Activated T-cell treated with anti-CD3 and anti-CD28 coated beads, Interleukin-2, amount 50 U/mL, for 24 hours (primary cell): Measurements from ENCODE around the gene SLC38A7.
"Not testable (repeated sequence)": the region's sequence is repeated elsewhere in the genome, so short reads cannot be mapped to it uniquely, and the experiment has no call there.

ENCODE experiments used
- DNase-seq: peaks from one replicate; pipeline ENCODE4 v3.0.0-alpha.2; 2020
- H3K27ac Mint-ChIP-seq: 2 replicates; pipeline ENCODE4 v1.8.0; 2020; ENCODE audit warnings: mild to moderate bottlenecking, mixed read lengths
- H3K27me3 Mint-ChIP-seq: 2 replicates; pipeline ENCODE4 v1.8.0; 2020; ENCODE audit warnings: mixed read lengths
- H3K36me3 Mint-ChIP-seq: 2 replicates; pipeline ENCODE4 v1.8.0; 2020; ENCODE audit warnings: low read depth, mixed read lengths
- H3K4me1 Mint-ChIP-seq: 2 replicates; pipeline ENCODE4 v1.8.0; 2020; ENCODE audit warnings: low read depth, mixed read lengths
- H3K4me3 Mint-ChIP-seq: 2 replicates; pipeline ENCODE4 v1.8.0; 2020; ENCODE audit warnings: mild to moderate bottlenecking, moderate library complexity, mixed read lengths
- H3K9me3 Mint-ChIP-seq: 2 replicates; pipeline ENCODE4 v1.8.0; 2020; ENCODE audit warnings: mixed read lengths

The SLC38A7 gene

GRCh38 chr16:58695368-58695767 is 10.8 kb upstream of the SLC38A7 start:
- DNase-seq, result no peak
- no peaks in the 10 kb centered on the region for H3K9me3 Mint-ChIP-seq
- peaks cover 3% of the 10 kb centered on the region for H3K4me1 Mint-ChIP-seq
- no peak overlapping the region for H3K27ac Mint-ChIP-seq
- no peak overlapping the region for H3K4me3 Mint-ChIP-seq
- peaks cover 3% of the 10 kb centered on the region for H3K27me3 Mint-ChIP-seq
- H3K36me3 Mint-ChIP-seq, result no peaks in the 10 kb centered on the region

- no peaks in the 10 kb centered on the region for H3K9me3 Mint-ChIP-seq
- H3K4me3 Mint-ChIP-seq, result no peak overlapping the region
- H3K27ac Mint-ChIP-seq, result no peak overlapping the region
- H3K4me1 Mint-ChIP-seq, result no peaks in the 10 kb centered on the region
- no peak for DNase-seq
- H3K27me3 Mint-ChIP-seq, result peaks cover 3% of the 10 kb centered on the region
- no peaks in the 10 kb centered on the region for H3K36me3 Mint-ChIP-seq
Measured at GRCh38 chr16:58692450-58692849, 7.9 kb upstream of the SLC38A7 start.

GRCh38 chr16:58686985-58687706 is 2.6 kb upstream of the SLC38A7 start:
- DNase-seq, H3K36me3 Mint-ChIP-seq, H3K27ac Mint-ChIP-seq, H3K4me3 Mint-ChIP-seq, H3K9me3 Mint-ChIP-seq, H3K27me3 Mint-ChIP-seq: not testable (repeated sequence)
- peaks cover 19% of the 10 kb centered on the region for H3K4me1 Mint-ChIP-seq

GRCh38 chr16:58685084-58685449 is 497 bp upstream of the SLC38A7 start:
- no peak for DNase-seq
- Mint-ChIP-seq H3K36me3 (peaks cover 10% of the 10 kb centered on the region), H3K4me1 (peaks cover 19% of the 10 kb centered on the region), H3K4me3 (peak overlapping the region; percentile 94), H3K27me3 (no peaks in the 10 kb centered on the region), H3K9me3 (no peaks in the 10 kb centered on the region), H3K27ac (no peak overlapping the region)

GRCh38 chr16:58684001-58684353 is 593 bp downstream of the SLC38A7 start:
- peak overlapping the region; percentile 94 for H3K4me3 Mint-ChIP-seq
- no peak for DNase-seq
- no peaks in the 10 kb centered on the region for H3K27me3 Mint-ChIP-seq
- peak overlapping the region; percentile 92 for H3K27ac Mint-ChIP-seq
- H3K36me3 Mint-ChIP-seq, result peaks cover 16% of the 10 kb centered on the region
- peaks cover 19% of the 10 kb centered on the region for H3K4me1 Mint-ChIP-seq
- H3K9me3 Mint-ChIP-seq, result no peaks in the 10 kb centered on the region

- H3K27ac Mint-ChIP-seq, result no peak overlapping the region
- H3K4me1 Mint-ChIP-seq, result peaks cover 15% of the 10 kb centered on the region
- no peaks in the 10 kb centered on the region for H3K9me3 Mint-ChIP-seq
- H3K27me3 Mint-ChIP-seq, result no peaks in the 10 kb centered on the region
- no peak for DNase-seq
- H3K4me3 Mint-ChIP-seq, result no peak overlapping the region
- H3K36me3 Mint-ChIP-seq, result peaks cover 42% of the 10 kb centered on the region
Measured at GRCh38 chr16:58679763-58680162, 4.8 kb downstream of the SLC38A7 start.

GRCh38 chr16:58678716-58679115 is 5.9 kb downstream of the SLC38A7 start:
- Mint-ChIP-seq H3K9me3 (no peaks in the 10 kb centered on the region), H3K36me3 (peaks cover 42% of the 10 kb centered on the region), H3K27me3 (no peaks in the 10 kb centered on the region), H3K27ac (no peak overlapping the region), H3K4me1 (peaks cover 9% of the 10 kb centered on the region), H3K4me3 (no peak overlapping the region)
- no peak for DNase-seq

GRCh38 chr16:58678269-58678668 is 6.3 kb downstream of the SLC38A7 start:
- no peaks in the 10 kb centered on the region for H3K27me3 Mint-ChIP-seq
- H3K4me3 Mint-ChIP-seq, result no peak overlapping the region
- H3K36me3 Mint-ChIP-seq, result peaks cover 45% of the 10 kb centered on the region
- DNase-seq, result no peak
- H3K9me3 Mint-ChIP-seq, result no peaks in the 10 kb centered on the region
- peaks cover 5% of the 10 kb centered on the region for H3K4me1 Mint-ChIP-seq
- no peak overlapping the region for H3K27ac Mint-ChIP-seq

- H3K36me3 Mint-ChIP-seq, result peaks cover 53% of the 10 kb centered on the region
- no peaks in the 10 kb centered on the region for H3K9me3 Mint-ChIP-seq
- H3K27ac Mint-ChIP-seq, result no peak overlapping the region
- H3K4me1 Mint-ChIP-seq, result no peaks in the 10 kb centered on the region
- no peaks in the 10 kb centered on the region for H3K27me3 Mint-ChIP-seq
- DNase-seq, result no peak
- no peak overlapping the region for H3K4me3 Mint-ChIP-seq
Measured at GRCh38 chr16:58670946-58671583, 13.5 kb downstream of the SLC38A7 start.

- Mint-ChIP-seq H3K27me3 (no peaks in the 10 kb centered on the region), H3K4me1 (no peaks in the 10 kb centered on the region), H3K9me3 (no peaks in the 10 kb centered on the region), H3K36me3 (peaks cover 49% of the 10 kb centered on the region), H3K4me3 (no peak overlapping the region), H3K27ac (no peak overlapping the region)
- no peak for DNase-seq
Measured at GRCh38 chr16:58670177-58670576, 14.4 kb downstream of the SLC38A7 start.

GRCh38 chr16:58665200-58665599 is 19.4 kb downstream of the SLC38A7 start:
- H3K36me3 Mint-ChIP-seq, result peaks cover 20% of the 10 kb centered on the region
- H3K9me3 Mint-ChIP-seq, result no peaks in the 10 kb centered on the region
- H3K27ac Mint-ChIP-seq, result no peak overlapping the region
- no peaks in the 10 kb centered on the region for H3K4me1 Mint-ChIP-seq
- no peak overlapping the region for H3K4me3 Mint-ChIP-seq
- DNase-seq, result no peak
- H3K27me3 Mint-ChIP-seq, result peaks cover 3% of the 10 kb centered on the region

- peaks cover 3% of the 10 kb centered on the region for H3K27me3 Mint-ChIP-seq
- H3K27ac Mint-ChIP-seq, result no peak overlapping the region
- no peaks in the 10 kb centered on the region for H3K4me1 Mint-ChIP-seq
- H3K36me3 Mint-ChIP-seq, result peaks cover 1% of the 10 kb centered on the region
- no peak overlapping the region for H3K4me3 Mint-ChIP-seq
- H3K9me3 Mint-ChIP-seq, result no peaks in the 10 kb centered on the region
- DNase-seq, result no peak
Measured at GRCh38 chr16:58661199-58661830, 23.3 kb downstream of the SLC38A7 start.

- not testable (repeated sequence) for H3K4me3 Mint-ChIP-seq, H3K27ac Mint-ChIP-seq, H3K36me3 Mint-ChIP-seq, H3K4me1 Mint-ChIP-seq, DNase-seq, H3K27me3 Mint-ChIP-seq, H3K9me3 Mint-ChIP-seq
Measured at GRCh38 chr16:58659911-58660310, 24.7 kb downstream of the SLC38A7 start.

- no peak overlapping the region for H3K4me3 Mint-ChIP-seq
- H3K36me3 Mint-ChIP-seq, result no peaks in the 10 kb centered on the region
- no peaks in the 10 kb centered on the region for H3K4me1 Mint-ChIP-seq
- no peaks in the 10 kb centered on the region for H3K9me3 Mint-ChIP-seq
- H3K27me3 Mint-ChIP-seq, result peaks cover 3% of the 10 kb centered on the region
- DNase-seq, result no peak
- no peak overlapping the region for H3K27ac Mint-ChIP-seq
Measured at GRCh38 chr16:58658796-58659211, 25.8 kb downstream of the SLC38A7 start.

- Mint-ChIP-seq H3K9me3 (no peaks in the 10 kb centered on the region), H3K4me3 (no peak overlapping the region), H3K27me3 (peaks cover 3% of the 10 kb centered on the region), H3K36me3 (no peaks in the 10 kb centered on the region), H3K4me1 (no peaks in the 10 kb centered on the region), H3K27ac (no peak overlapping the region)
- no peak for DNase-seq
Measured at GRCh38 chr16:58656899-58657298, 27.7 kb downstream of the SLC38A7 start.
